ENCODE results near the gene FAM81B.

Gene FAM81B

DNA sequence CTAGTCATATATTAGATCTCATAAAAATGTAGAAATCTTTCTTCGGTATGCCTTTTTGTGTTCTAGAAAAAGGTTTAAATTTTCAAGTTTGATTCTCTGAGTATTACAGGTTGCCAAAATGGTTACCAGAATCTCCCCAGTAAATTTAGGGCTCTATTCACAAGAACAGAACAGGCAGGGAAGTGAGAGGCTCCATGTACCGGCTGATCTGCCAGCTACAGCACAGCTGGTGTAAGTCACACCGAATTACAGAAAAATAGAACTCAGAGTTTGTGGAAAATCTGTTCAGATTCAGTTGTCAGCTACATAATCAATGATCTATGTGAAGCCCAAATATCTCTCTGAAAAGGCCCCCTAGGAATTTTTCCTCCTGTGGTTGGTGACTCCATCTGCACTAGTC lies 10.5 kb downstream of the FAM81B start:
- DNase-seq (ENCODE audit: low read depth in 2 of 2), result no peak

DNA sequence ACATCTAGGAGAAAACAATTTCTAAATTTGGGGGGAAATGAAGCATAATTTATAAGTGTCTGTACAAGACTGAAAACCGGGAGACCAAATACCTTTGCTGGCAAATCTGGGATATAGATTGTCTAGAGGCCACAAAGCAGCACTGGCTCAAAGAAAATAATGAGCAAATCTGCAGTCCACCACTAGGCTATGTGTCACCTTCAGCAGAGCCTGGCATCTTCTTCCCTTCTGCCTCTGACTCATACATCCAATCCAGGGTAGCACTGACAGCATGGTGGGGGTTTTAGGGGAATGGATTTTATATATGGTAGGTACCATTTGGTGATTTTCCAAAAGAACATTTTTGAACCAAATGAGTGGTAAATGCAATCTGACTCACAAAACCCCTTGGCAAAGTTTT lies 12.8 kb downstream of the FAM81B start:
- no peak for DNase-seq (ENCODE audit: low read depth in 2 of 2)

DNA sequence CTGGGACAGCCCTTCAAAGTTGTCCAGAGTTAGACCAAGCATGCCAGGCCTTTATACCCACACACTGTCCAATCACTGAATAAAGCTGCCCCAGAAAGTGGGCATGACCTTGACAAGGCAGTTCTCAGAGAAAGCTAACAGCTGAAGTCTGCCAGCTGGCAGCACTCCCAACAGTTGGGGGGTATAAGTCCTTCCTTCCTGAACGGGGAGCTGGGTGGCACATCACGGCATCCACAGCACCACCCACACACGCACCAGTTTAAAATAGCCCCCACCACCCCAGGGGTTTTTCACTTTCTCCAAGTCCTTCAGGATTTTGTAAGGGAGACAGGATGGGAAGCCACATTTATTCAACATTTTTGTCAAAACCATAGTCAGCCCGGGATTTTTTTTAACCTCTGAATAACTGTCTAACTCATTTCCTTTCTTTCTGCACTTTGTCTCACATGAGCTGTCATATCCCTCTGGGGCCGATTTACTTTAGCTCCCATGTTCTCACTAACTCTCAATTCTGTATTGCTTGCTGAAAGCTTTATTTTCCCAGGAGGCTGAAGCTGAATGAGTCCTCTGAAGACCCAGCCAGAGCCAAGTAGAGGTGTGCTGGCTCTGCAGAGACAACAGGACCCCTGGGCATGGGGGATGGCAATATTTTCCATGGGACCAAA lies 15.4 kb downstream of the FAM81B start:
- no peak for DNase-seq (ENCODE audit: low read depth in 2 of 2)

DNA sequence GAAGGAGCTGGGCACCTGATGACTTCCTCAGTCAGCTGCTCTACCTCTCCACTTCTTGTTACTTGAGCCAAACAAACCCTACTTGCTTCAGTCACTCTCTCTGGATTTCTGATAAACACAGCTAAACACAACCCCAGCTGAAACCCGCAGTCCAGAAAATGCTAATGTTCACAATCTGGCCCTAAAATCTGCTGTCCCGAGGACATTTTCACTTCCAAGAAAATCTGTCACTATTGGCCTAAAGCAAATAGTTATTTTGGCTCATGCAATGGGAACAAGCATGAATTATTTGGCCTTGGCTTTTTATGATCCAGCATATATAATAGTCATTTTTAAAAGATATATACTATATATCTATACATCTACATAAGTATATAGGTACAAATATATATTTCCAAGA lies 19.1 kb downstream of the FAM81B start:
- DNase-seq (ENCODE audit: low read depth in 2 of 2), result no peak

DNA sequence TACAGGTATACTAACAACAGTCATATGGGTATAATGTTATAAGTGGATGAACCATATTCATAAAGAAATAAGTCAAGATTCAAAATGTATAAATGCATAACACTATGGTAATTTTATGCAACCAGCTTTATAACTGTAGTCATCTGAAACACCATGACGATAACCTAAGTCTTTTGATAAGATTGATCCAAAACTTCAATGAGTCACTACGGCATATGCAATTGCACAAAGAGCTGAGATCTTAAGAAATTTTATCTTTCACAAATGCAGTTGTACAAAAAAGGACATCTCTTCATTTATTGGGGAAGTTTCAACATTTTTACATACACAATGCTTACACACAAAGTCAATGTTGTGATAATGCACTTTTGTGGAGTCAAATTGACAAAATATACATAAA lies 20.3 kb downstream of the FAM81B start:
- no peak for DNase-seq (ENCODE audit: low read depth in 2 of 2)

DNA sequence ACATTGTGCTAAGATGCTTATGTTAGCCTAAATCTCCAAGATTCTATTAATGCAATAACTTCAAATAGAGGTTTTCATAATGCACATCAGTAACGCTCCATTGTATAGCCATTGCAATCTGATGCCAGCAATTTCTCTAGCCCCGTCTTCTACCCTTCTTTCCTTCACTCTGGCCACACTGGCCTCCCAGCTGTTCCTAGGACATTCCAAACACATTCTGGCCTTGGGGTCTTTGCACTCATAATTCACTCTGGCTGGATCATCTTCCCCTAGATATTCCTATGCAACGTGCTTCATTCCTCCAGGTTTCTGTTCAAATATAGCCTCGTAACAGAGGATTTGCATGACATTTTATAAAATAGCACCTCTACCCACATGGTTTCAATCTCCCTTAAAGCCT lies 23.3 kb downstream of the FAM81B start:
- DNase-seq (ENCODE audit: low read depth in 2 of 2), result no peak

DNA sequence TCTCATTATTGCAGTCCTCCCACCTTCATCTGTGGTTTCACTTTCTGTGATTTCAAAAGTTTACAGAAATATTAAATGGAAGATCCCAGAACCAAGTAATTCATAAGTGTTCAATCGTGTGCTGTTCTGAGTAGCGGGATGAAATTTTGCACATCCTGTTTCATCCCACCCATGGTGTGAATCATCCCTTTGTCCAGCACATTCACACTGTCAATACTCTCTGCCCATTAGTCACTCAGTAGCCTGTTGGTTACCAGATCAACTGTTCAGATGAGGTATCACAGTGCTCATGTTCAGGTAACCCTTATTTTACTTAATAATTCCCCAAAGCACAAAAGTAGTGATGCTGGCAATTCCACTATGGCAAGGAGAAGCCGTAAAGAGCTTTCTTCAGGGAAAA lies 26.8 kb downstream of the FAM81B start:
- no peak for DNase-seq (ENCODE audit: low read depth in 2 of 2)

DNA sequence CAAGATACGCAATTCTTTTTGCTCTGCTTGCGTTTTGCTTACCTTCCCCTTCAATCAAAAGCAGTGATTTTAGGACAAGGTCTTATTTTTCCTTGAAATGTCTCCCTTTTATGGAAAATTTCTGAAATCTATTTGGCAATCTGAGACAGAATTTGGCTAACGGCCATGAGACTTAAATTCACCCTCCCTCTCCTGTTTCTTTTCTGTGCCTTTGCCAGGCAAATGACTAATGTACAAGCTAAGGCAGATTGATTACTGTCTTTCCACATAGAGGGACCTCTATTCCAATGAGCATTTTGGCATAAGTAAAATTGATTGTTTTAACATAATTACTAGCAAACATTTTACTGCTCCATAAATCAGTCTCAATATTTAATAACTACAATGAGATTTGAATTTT lies 31.7 kb downstream of the FAM81B start:
- DNase-seq (ENCODE audit: low read depth in 2 of 2), result no peak

DNA sequence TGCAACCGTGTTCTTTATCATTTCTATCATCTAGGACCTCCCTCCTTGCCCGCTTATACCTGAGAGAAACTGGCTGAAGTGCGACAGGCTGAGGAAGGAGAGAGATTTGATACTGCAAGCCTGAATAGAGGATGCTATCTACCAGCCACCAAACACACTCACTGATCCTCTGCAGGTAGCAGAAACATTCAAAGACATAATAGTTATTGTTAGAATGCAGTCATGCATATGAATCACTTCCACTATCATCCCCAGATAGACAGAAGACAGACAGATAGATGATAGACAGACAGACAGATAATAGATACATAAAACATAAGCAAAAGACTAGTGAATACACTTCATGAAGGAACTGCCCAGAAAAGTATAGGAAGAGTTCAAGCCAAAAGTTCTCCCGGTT lies 32.9 kb downstream of the FAM81B start:
- DNase-seq (ENCODE audit: low read depth in 2 of 2), result no peak

DNA sequence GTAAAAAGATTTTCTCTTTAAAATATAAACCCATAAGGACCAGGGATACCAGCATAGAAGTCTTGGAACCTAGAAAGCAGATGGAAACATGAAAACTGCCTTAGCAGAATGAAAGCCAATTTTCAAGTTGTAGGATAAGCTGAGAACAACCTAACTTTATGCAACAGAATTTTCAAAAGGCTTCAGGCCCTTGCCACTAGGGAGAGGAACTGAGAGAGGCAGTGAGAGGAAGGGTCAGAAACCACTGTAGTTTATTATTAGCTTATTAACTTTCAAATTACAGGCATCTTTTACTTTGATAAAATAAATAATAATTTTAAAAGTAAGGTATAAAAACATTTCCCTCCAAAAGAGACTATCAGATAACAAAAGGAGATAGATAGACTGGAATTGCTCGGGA lies 33.4 kb downstream of the FAM81B start:
- DNase-seq (ENCODE audit: low read depth in 2 of 2), result no peak

DNA sequence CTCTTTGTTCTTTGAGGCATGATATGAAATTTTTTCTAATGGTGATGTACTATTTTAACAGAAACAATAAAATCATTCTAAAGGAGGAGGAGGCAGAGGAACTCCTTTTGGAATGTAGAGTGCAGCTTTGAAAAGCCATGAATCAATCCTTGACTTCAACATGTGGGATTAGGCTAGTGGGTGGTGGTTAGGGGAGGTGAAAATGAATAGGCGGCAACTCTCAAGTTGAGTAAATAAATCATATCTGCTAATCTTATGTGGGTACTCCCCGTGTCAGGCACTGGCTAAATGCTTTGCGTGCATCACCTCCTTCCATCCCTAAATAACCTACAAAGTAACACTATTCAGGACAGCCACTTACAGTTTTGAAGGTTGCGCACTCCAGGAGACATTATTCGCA lies 35.1 kb downstream of the FAM81B start:
- no peak for DNase-seq (ENCODE audit: low read depth in 2 of 2)

DNA sequence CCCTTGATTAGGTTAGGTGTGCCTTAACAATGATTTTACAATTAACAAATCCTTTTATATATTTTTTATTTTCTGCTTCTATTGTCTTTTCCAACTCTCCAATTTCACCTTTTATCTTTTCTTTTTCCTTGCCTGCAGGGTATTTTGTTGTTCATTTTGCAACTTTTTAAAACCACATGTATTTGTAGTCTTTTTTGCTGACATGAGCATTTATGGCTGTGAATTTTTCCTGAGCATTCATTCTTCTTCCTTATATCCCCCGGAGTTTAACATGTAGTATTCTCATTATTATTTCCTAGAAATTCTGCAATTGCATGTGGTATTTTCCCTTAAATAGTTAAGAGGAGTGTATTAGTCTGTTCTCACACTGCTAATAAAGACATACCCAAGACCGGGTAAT lies 41.6 kb downstream of the FAM81B start:
- DNase-seq (ENCODE audit: low read depth in 2 of 2), result no peak

DNA sequence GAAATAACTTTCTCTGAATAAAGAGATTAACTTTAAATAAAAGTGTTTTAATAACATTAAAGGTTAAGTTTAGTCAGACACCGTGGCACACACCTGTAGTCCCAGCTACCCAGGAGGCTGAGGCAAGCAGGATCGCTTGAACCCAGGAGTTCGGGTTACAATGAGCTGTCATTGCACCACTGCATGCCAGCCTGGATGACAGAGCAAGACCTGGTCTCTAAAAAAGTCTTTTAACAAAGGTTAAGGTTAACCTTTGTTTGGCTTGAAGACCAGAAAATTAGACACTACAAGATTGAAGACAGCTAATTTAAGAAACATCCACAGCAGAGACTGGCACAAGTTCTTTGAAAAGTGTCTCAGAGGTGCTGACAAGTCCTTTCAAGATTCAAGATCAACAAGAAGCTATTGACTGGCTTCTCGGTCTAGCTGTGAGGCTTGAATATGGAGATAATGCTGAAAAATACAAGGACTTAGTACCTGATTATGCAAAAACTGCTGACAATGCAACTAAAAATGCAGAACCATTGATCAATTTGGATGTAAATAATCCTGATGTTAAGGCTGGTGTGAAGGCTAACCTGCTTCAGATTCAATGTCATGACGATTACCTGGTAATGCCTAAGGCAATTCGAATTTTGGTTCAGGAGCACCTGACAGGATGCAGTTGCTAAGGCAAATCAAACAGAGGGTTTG lies 48.8 kb downstream of the FAM81B start:
- no peak for DNase-seq (ENCODE audit: low read depth in 2 of 2)

DNA sequence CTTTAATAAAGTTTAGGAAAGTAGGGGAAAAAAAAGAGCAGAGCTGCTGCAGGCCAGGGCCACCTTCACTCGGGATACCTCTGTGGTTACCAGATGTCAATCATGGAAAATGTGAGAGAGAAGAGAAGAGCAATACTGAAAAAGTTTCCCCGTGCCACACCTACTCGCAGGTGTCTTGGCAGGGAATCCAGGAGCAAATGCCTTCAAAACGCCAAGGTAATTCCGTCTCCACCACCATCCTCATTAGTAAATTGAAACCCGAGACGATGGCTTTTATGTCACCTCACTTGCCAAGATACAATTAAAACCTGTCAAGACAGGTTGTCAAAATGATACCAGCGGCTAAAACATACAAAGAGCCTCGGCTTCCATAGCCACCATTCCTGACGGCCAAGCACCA lies 49.7 kb downstream of the FAM81B start:
- DNase-seq (ENCODE audit: low read depth in 2 of 2), result no peak

DNA sequence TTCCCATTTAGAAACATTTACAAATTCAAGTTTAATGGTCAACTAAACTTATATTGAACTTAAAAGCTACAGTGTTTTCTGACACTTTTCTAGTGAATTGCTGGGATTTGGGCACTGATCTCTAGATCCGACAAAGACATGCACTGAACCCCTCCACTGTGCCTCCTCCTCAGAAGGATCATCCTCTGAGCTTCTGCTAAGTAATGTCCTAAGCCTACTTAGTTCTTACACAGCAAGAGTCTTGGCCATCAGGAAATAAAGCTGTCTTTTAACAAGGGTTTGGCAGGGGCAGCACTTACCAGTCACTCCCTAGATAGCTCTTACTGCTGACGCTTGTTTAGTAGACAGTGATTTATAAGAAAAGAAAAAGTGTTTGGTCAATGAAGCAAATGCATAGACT lies 50.5 kb downstream of the FAM81B start:
- DNase-seq (ENCODE audit: low read depth in 2 of 2), result no peak

DNA sequence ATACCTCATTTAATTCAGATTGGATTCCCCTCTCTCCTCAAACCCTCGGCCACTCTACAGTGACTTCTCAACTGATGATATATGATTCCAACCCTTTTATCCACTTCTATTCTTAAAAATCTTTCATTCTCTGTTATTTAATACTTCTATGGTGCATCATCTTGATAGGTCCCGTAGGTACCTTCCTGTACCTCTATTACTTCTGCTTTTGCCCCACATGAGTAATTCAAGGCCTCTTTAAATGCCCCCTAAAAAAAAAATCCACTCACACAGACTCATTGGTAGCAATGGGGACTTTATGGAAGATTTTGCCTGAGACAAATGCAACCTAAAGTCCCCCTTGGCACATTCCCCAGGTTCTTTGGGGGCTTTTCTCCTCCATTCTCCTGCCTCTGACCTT lies 54.3 kb downstream of the FAM81B start:
- no peak for DNase-seq (ENCODE audit: low read depth in 2 of 2)

DNA sequence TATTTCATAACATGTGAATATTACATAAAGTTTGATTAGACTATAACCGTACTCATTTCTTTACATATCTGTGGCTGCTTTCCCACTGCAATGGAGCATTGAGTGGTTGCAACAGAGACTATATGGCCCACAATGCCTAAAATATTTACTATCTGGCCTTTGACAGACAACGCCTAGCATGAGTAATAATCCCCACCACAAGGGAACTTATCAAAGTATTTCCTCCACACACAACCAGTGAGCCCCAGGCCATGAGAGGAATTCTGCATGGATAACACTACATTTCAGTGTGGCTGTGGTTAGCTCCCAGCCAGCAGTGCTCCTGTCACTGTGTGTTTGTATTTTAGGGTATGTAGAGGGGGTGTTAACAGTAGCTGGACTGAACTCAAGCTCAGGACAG lies 54.8 kb downstream of the FAM81B start:
- DNase-seq (ENCODE audit: low read depth in 2 of 2), result no peak

DNA sequence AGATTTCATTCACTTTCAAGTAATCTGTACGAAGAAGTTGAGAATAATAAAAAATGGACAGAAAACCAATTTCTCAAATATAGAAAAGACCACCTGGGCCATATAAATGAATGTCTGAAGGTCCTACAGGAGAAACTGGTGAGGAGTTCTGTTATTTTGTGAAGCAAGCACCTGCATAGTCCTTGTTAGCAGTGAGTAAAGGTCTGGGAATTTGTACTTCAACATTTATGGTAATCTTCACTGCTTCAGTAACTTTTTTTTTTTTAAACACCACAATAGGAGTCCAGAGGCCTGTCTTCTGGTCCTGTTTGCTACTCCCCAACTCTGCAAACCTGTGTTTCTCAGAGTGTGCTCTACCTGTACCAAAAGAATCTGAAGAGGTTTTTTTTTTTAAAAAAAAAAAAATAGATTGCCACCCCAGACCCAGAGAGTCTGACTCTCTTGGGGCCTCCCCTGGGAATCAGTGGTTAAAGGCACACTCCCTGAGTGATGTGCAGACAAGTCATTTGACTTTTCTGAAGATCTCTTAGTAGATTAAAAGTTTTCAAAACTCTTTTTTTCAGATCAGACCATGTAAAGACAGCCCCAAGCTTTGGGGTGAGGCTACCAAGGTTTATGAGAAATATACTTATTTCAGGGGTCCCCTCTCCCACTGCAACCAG lies 55.5 kb downstream of the FAM81B start:
- no peak for DNase-seq (ENCODE audit: low read depth in 2 of 2)

DNA sequence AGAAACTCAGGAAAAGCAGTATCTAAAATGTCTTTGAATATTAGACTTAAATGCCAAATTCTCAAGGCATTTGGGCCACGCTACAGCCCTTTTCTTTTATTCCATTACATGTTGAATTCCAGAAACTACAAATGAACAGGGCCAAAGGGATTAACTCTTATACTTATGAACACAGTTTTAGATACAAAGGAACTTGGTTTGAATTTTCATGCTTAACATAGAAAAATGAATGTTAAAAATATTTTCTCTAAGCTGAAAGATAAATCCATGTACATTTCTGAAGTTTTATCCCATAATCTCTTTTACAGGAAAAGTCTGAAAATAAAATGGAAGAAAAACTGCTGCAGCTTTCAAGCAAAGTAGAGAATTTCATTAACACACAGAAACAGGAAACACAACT lies 56.8 kb downstream of the FAM81B start:
- no peak for DNase-seq (ENCODE audit: low read depth in 2 of 2)

DNA sequence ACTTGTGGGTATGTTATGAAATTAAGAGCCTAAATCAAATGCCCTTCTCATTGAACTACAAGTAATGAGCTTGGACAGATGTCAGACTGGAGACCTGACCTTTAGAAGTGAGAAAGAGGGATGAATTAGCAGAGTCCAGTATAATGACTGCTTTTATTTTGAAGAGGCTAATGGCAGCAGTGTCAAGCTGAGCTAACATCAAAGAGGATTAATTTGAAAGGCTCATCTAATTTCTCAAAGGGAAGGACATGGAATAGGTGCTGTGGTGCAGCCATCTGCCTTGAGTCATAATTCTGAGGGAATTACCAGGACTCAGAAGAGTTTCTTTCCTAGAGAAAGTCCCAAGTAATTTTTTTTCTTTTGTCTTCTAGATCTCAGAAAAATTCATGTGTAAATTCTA lies 57.6 kb downstream of the FAM81B start:
- DNase-seq (ENCODE audit: low read depth in 2 of 2), result no peak

DNA sequence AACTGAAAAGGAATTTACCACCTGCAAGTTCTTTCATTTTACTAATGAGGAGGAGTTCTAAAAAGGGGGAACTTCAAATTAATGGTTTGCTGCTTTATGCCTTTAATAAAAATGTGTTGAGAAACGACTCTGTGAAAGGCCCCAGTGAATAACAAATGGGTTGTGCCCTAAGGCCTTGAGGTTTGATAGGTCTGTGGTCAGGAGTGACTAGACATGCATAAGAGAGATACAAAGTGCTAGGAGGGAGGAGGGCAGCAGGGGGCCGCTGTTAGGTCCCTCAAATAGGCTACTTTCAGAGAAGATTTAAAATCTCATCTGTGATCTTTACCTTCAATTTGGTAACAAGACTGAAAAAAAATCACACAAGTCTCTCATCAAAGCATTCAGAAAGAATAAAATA lies 58.3 kb downstream of the FAM81B start:
- DNase-seq (ENCODE audit: low read depth in 2 of 2), result no peak

DNA sequence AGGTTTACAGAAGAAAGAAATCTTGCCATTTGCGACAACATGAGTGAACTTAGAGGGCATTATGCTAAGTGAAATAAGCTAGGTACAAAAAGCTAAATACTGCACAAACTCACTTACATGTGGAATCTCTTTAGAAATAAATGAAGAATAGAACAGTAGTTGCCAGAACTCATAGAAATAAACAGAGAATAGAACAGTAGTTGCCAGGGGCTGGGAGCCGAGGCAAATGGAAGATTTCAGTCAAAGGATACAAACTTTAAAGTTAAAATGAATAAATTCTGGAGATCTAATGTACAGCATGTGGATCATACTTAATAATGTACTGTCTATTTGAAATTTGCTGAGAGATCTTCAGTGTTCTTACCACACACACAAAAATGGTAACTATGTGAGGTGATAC lies 63.4 kb downstream of the FAM81B start:
- DNase-seq (ENCODE audit: low read depth in 2 of 2), result no peak

DNA sequence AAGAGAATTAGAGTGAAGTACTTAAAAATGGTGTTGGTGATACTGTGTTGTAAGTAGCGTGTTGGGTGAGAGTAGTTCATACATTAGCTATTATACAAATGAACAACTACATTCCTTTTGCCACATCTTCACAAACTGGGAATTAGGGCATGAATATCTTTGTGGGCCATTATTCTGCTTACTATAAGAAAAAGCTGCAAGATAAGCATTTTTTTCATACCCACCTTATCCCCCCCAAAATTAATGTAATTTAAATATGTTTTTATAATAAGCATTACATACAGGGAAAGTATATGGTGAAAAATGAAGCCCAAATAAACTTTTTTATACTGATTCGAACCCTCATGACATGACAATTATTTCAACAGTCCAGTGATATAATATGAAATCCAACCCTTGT lies 69.5 kb downstream of the FAM81B start:
- no peak for DNase-seq (ENCODE audit: low read depth in 2 of 2)

Data from activated CD4-positive, alpha-beta T cell treated with anti-CD3 and anti-CD28 coated beads for 24 hours (primary cell).